ENCODE measurements around the gene UNC119.
"Not testable (repeated sequence)": the region's sequence is repeated elsewhere in the genome, so short reads cannot be mapped to it uniquely, and the experiment has no call there.

The UNC119 gene

GRCh38 chr17:28552176-28552999 lies at the start of gene UNC119:
Gene UNC119 (minus strand): TSS chr17:28552624. CDS start chr17:28552557, 67 bp downstream.
- DNase-seq (ENCODE audit: low read depth, low spot score), result no peak

GRCh38 chr17:28599311-28600184 lies 47.1 kb upstream of the UNC119 start:
- no peak for DNase-seq (ENCODE audit: low read depth, low spot score)

GRCh38 chr17:28598799-28599310 lies 46.4 kb upstream of the UNC119 start, which contains the start of gene SPAG5:
Gene SPAG5 (minus strand): TSS chr17:28599025. CDS start chr17:28598946, 79 bp downstream.
- DNase-seq (ENCODE audit: low read depth, low spot score), result peak; percentile 75

- no peak for DNase-seq (ENCODE audit: low read depth, low spot score)
Observed at GRCh38 chr17:28598389-28598788, 46.0 kb upstream of the UNC119 start.

GRCh38 chr17:28597606-28598383 lies 45.4 kb upstream of the UNC119 start:
- DNase-seq (ENCODE audit: low read depth, low spot score), result no peak

GRCh38 chr17:28592260-28592659 lies 39.8 kb upstream of the UNC119 start:
- no peak for DNase-seq (ENCODE audit: low read depth, low spot score)

GRCh38 chr17:28585851-28586250 lies 33.4 kb upstream of the UNC119 start:
- DNase-seq (ENCODE audit: low read depth, low spot score), result no peak

GRCh38 chr17:28584434-28584833 lies 32.0 kb upstream of the UNC119 start:
- no peak for DNase-seq (ENCODE audit: low read depth, low spot score)

- DNase-seq (ENCODE audit: low read depth, low spot score), result no peak
Observed at GRCh38 chr17:28582513-28582912, 30.1 kb upstream of the UNC119 start.

- DNase-seq (ENCODE audit: low read depth, low spot score), result no peak
Observed at GRCh38 chr17:28580959-28581358, 28.5 kb upstream of the UNC119 start.

- no peak for DNase-seq (ENCODE audit: low read depth, low spot score)
Observed at GRCh38 chr17:28579526-28579925, 27.1 kb upstream of the UNC119 start.

- no peak for DNase-seq (ENCODE audit: low read depth, low spot score)
Observed at GRCh38 chr17:28578246-28579195, 26.1 kb upstream of the UNC119 start.

GRCh38 chr17:28577466-28577824 lies 25.0 kb upstream of the UNC119 start:
- no peak for DNase-seq (ENCODE audit: low read depth, low spot score)

GRCh38 chr17:28576758-28577465 lies 24.5 kb upstream of the UNC119 start, which contains the start of gene ALDOC:
Gene ALDOC (minus strand): TSS chr17:28576895. CDS start chr17:28575532, 1,363 bp downstream.
- DNase-seq (ENCODE audit: low read depth, low spot score), result peak; percentile 84

- DNase-seq (ENCODE audit: low read depth, low spot score), result not testable (repeated sequence)
Observed at GRCh38 chr17:28576016-28576415, 23.6 kb upstream of the UNC119 start.

GRCh38 chr17:28575126-28575795 lies 22.8 kb upstream of the UNC119 start:
- no peak for DNase-seq (ENCODE audit: low read depth, low spot score)

GRCh38 chr17:28574526-28574925 lies 22.1 kb upstream of the UNC119 start:
- no peak for DNase-seq (ENCODE audit: low read depth, low spot score)

GRCh38 chr17:28573966-28574480 lies 21.6 kb upstream of the UNC119 start:
- no peak for DNase-seq (ENCODE audit: low read depth, low spot score)

GRCh38 chr17:28573521-28573920 lies 21.1 kb upstream of the UNC119 start:
- no peak for DNase-seq (ENCODE audit: low read depth, low spot score)
